GM18502 (cell line): ENCODE results near the gene PLET1.

Source experiments
- ATAC-seq: cut with Tn5 transposase; IDR thresholded peaks from one replicate; pipeline ENCODE4 v1.9.1; 2021; ENCODE audit warnings: mild to moderate bottlenecking; ENCODE audit not compliant: unreplicated experiment, poor library complexity

Gene PLET1

GRCh38 chr11:112260490-112260889 is at the start of gene PLET1:
Gene PLET1, minus strand, starts transcription at chr11:112260860. Its CDS starts 271 bp downstream, at chr11:112260589.
- ATAC-seq: no peak

- no peak for ATAC-seq
These were observed 49.8 kb upstream of the PLET1 start for GRCh38 chr11:112310419-112310818.

- ATAC-seq: no peak
These were observed 48.0 kb upstream of the PLET1 start for GRCh38 chr11:112308651-112309050.

GRCh38 chr11:112307616-112308015 is 47.0 kb upstream of the PLET1 start:
- no peak for ATAC-seq

GRCh38 chr11:112306230-112306629 is 45.6 kb upstream of the PLET1 start:
- no peak for ATAC-seq

GRCh38 chr11:112304914-112305313 is 44.3 kb upstream of the PLET1 start:
- ATAC-seq: no peak

GRCh38 chr11:112303616-112304015 is 43.0 kb upstream of the PLET1 start:
- ATAC-seq: no peak

GRCh38 chr11:112302226-112302868 is 41.7 kb upstream of the PLET1 start:
- ATAC-seq: no peak

GRCh38 chr11:112300094-112300786 is 39.6 kb upstream of the PLET1 start:
- no peak for ATAC-seq

GRCh38 chr11:112298535-112298934 is 37.9 kb upstream of the PLET1 start:
- ATAC-seq: no peak

- ATAC-seq: no peak
These were observed 36.7 kb upstream of the PLET1 start for GRCh38 chr11:112297248-112297866.

GRCh38 chr11:112296044-112296443 is 35.4 kb upstream of the PLET1 start:
- ATAC-seq: no peak

GRCh38 chr11:112294688-112295340 is 34.2 kb upstream of the PLET1 start:
- ATAC-seq: no peak

GRCh38 chr11:112293614-112294013 is 33.0 kb upstream of the PLET1 start:
- no peak for ATAC-seq

GRCh38 chr11:112292785-112293407 is 32.2 kb upstream of the PLET1 start:
- ATAC-seq: no peak

- ATAC-seq: no peak
These were observed 31.5 kb upstream of the PLET1 start for GRCh38 chr11:112292188-112292587.

- no peak for ATAC-seq
These were observed 30.5 kb upstream of the PLET1 start for GRCh38 chr11:112291191-112291590.

- ATAC-seq: no peak
These were observed 29.8 kb upstream of the PLET1 start for GRCh38 chr11:112290493-112290850.

GRCh38 chr11:112289588-112290492 is 29.2 kb upstream of the PLET1 start:
- peak; percentile 97 for ATAC-seq

- ATAC-seq: no peak
These were observed 27.4 kb upstream of the PLET1 start for GRCh38 chr11:112288021-112288420.
